SK-N-MC (cell line): ENCODE measurements around the gene SLC5A2.
"Not testable (repeated sequence)": the region's sequence is repeated elsewhere in the genome, so short reads cannot be mapped to it uniquely, and the experiment has no call there.

Experiments used
- DNase-seq: peaks from one replicate; pipeline ENCODE4 v3.0.0-alpha.2; 2011; ENCODE audit warnings: low read depth, low spot score
- H3K27ac ChIP-seq: fragments of 200-600 bp; sonication (generic); 2 replicates; pipeline ENCODE4 v1.5.1; 2016; ENCODE audit warnings: mixed run types
- H3K36me3 ChIP-seq: fragments of 200-600 bp; sonication (generic); 2 replicates; pipeline ENCODE4 v1.6.1; 2017; ENCODE audit warnings: antibody characterized with exemption, low read length, mixed read lengths; ENCODE audit not compliant: insufficient read depth
- H3K4me3 ChIP-seq: fragments of 200-600 bp; sonication (generic); 2 replicates; pipeline ENCODE4 v1.5.1; 2016
- H3K9ac ChIP-seq: fragments of 200-600 bp; sonication (generic); 2 replicates; pipeline ENCODE4 v1.8.0; 2017; ENCODE audit warnings: mixed run types, mixed read lengths; ENCODE audit not compliant: insufficient read length
- H3K9me3 ChIP-seq: fragments of 200-600 bp; sonication (generic); 2 replicates; pipeline ENCODE4 v1.6.1; 2017; ENCODE audit warnings: low read depth, mild to moderate bottlenecking, antibody characterized with exemption, low read length, moderate library complexity, mixed read lengths
- EZH2 ChIP-seq: fragments of 200-600 bp; sonication (generic); IDR thresholded peaks from one replicate; pipeline ENCODE4 v1.6.1; 2017; ENCODE audit warnings: antibody characterized with exemption
- FOXP2 ChIP-seq: optimal IDR thresholded peaks from 2 replicates; pipeline ENCODE3; 2011; ENCODE audit warnings: mild to moderate bottlenecking, moderate library complexity; ENCODE audit not compliant: insufficient read depth; ENCODE audit errors: extremely low read length, control extremely low read depth
- POLR2AphosphoS5 ChIP-seq: IDR thresholded peaks from 2 replicates; pipeline ENCODE4 v1.6.1; 2012; ENCODE audit warnings: mild to moderate bottlenecking, low read depth, low read length, borderline replicate concordance

SLC5A2 gene

GRCh38 chr16:31483081-31483480 is at the start of gene SLC5A2:
TSS of gene SLC5A2 (plus strand) at chr16:31483123. CDS start at chr16:31483137, 14 bp downstream.
- no peak for DNase-seq
- Histone ChIP-seq H3K9me3 (no peaks in the 10 kb centered on the region), H3K9ac (no peak within 1 kb of the TSS), H3K36me3 (no peaks in the 10 kb centered on the region), H3K27ac (no peak within 1 kb of the TSS), H3K4me3 (no peak within 1 kb of the TSS)
- TF ChIP-seq POLR2AphosphoS5 (no peak), FOXP2 (no peak), EZH2 (no peak)

GRCh38 chr16:31435341-31436220 is 47.3 kb upstream of the SLC5A2 start:
- H3K27ac ChIP-seq: no peak overlapping the region
- H3K4me3 ChIP-seq: no peak overlapping the region
- TF ChIP-seq POLR2AphosphoS5 (no peak), EZH2 (no peak), FOXP2 (no peak)
- DNase-seq: no peak
- no peaks in the 10 kb centered on the region for H3K36me3 ChIP-seq
- H3K9me3 ChIP-seq: no peaks in the 10 kb centered on the region
- no peak overlapping the region for H3K9ac ChIP-seq

- Histone ChIP-seq H3K4me3 (no peak overlapping the region), H3K9me3 (no peaks in the 10 kb centered on the region), H3K36me3 (no peaks in the 10 kb centered on the region), H3K27ac (no peak overlapping the region), H3K9ac (no peak overlapping the region)
- no peak for DNase-seq
- TF ChIP-seq EZH2 (no peak), FOXP2 (no peak), POLR2AphosphoS5 (no peak)
Observed at GRCh38 chr16:31436221-31437045, 46.5 kb upstream of the SLC5A2 start.

- H3K27ac ChIP-seq: no peak overlapping the region
- no peaks in the 10 kb centered on the region for H3K9me3 ChIP-seq
- H3K4me3 ChIP-seq: no peak overlapping the region
- no peak for TF ChIP-seq POLR2AphosphoS5
- TF ChIP-seq FOXP2: no peak
- no peak for TF ChIP-seq EZH2
- H3K36me3 ChIP-seq: no peaks in the 10 kb centered on the region
- H3K9ac ChIP-seq: no peak overlapping the region
- DNase-seq: no peak
Observed at GRCh38 chr16:31438414-31438813, 44.5 kb upstream of the SLC5A2 start.

GRCh38 chr16:31439023-31439422 is 43.9 kb upstream of the SLC5A2 start:
- DNase-seq, H3K4me3 ChIP-seq, H3K9ac ChIP-seq, H3K9me3 ChIP-seq, H3K36me3 ChIP-seq: not testable (repeated sequence)
- H3K27ac ChIP-seq: peak overlapping the region; percentile 50; the same call in 1 of the 2 replicates

GRCh38 chr16:31439519-31439918 is 43.4 kb upstream of the SLC5A2 start:
- Histone ChIP-seq H3K4me3 (no peak overlapping the region), H3K36me3 (no peaks in the 10 kb centered on the region)

GRCh38 chr16:31440516-31441184 is 42.3 kb upstream of the SLC5A2 start:
- Histone ChIP-seq H3K9ac (no peak overlapping the region), H3K27ac (peak overlapping the region; percentile 29), H3K4me3 (no peak overlapping the region), H3K36me3 (no peaks in the 10 kb centered on the region), H3K9me3 (no peaks in the 10 kb centered on the region)
- DNase-seq: no peak
- TF ChIP-seq POLR2AphosphoS5 (no peak), EZH2 (no peak), FOXP2 (no peak)

More at GRCh38 chr16:31439519-31439918, 43.4 kb upstream of the SLC5A2 start:
- TF ChIP-seq POLR2AphosphoS5 (no peak), EZH2 (no peak), FOXP2 (no peak)
- no peak for DNase-seq
- Histone ChIP-seq H3K9ac (no peak overlapping the region), H3K27ac (peak overlapping the region; percentile 50; the same call in 1 of the 2 replicates), H3K9me3 (no peaks in the 10 kb centered on the region)

- Histone ChIP-seq H3K36me3 (no peaks in the 10 kb centered on the region), H3K9ac (no peak overlapping the region), H3K9me3 (no peaks in the 10 kb centered on the region), H3K4me3 (no peak overlapping the region), H3K27ac (no peak overlapping the region)
- DNase-seq: no peak
- TF ChIP-seq EZH2: no peak
- TF ChIP-seq FOXP2: no peak
- TF ChIP-seq POLR2AphosphoS5: no peak
Observed at GRCh38 chr16:31441956-31442355, 41.0 kb upstream of the SLC5A2 start.

GRCh38 chr16:31445931-31446330 is 37.0 kb upstream of the SLC5A2 start:
- not testable (repeated sequence) for H3K27ac ChIP-seq, H3K4me3 ChIP-seq, H3K36me3 ChIP-seq, H3K9ac ChIP-seq, DNase-seq, H3K9me3 ChIP-seq
